K562 (cell line): ENCODE data around the gene NF1.

Experiments used
- BACH1 ChIP-seq: fragments of 200-800 bp; sonication (Bioruptor generic); IDR thresholded peaks from 2 replicates; pipeline ENCODE4 v1.6.1; 2016; ENCODE audit warnings: missing genetic modification characterization, missing compliant biosample characterization
- CBX5 ChIP-seq: IDR thresholded peaks from 2 replicates; pipeline ENCODE4 v1.6.1; 2014; ENCODE audit warnings: low read depth, borderline replicate concordance
- GABPA ChIP-seq: fragments of 200-800 bp; sonication (Bioruptor generic); conservative IDR thresholded peaks from 2 replicates; pipeline ENCODE4 v1.6.1; 2016; ENCODE audit warnings: low read depth, missing genetic modification characterization, missing compliant biosample characterization
- GATA2 ChIP-seq: sonication (generic); formaldehyde crosslinking; IDR thresholded peaks from 2 replicates; pipeline ENCODE4 v1.4.0; 2020; ENCODE audit warnings: mild to moderate bottlenecking, missing genetic modification reagents
- NR2C2 ChIP-seq, 2 experiments: fragments of 200-800 bp in 1 of 2; sonication (Bioruptor generic) in 1 of 2; sonication (generic) in 1 of 2; formaldehyde crosslinking in 1 of 2; IDR thresholded peaks; 2 replicates each; pipeline versions ENCODE4 v1.6.1 to v1.8.0; 2016 to 2022; ENCODE audit warnings: mild to moderate bottlenecking in 1 of 2, missing compliant biosample characterization in 1 of 2, missing genetic modification characterization in 1 of 2, missing genetic modification reagents in 1 of 2
- POLR2AphosphoS5 ChIP-seq: IDR thresholded peaks from 2 replicates; pipeline ENCODE4 v1.6.1; 2011; ENCODE audit warnings: mild to moderate bottlenecking, low read depth, low read length, moderate library complexity; ENCODE audit not compliant: control insufficient read depth, insufficient read depth
- RNF219 ChIP-seq: fragments of 250-450 bp; sonication (Bioruptor Pico); IDR thresholded peaks from 2 replicates; pipeline ENCODE4 v1.5.0; 2022; ENCODE audit warnings: mild to moderate bottlenecking
- SREBF2 ChIP-seq: sonication (generic); formaldehyde crosslinking; IDR thresholded peaks from 2 replicates; pipeline ENCODE4 v1.4.0; 2020; ENCODE audit warnings: mild to moderate bottlenecking, missing genetic modification reagents
- TAL1 ChIP-seq: fragments of 450-650 bp; IDR thresholded peaks from 2 replicates; pipeline ENCODE4 v1.6.1; 2016; ENCODE audit warnings: mild to moderate bottlenecking
- U2AF1 ChIP-seq: fragments of 200-400 bp; formaldehyde crosslinking; optimal IDR thresholded peaks from 2 replicates; pipeline ENCODE3; 2017; ENCODE audit warnings: mild to moderate bottlenecking, low read depth, low read length, moderate library complexity
- ZFX ChIP-seq: sonication (generic); formaldehyde crosslinking; IDR thresholded peaks from 2 replicates; pipeline ENCODE4 v1.8.0; 2022; ENCODE audit warnings: mild to moderate bottlenecking, missing genetic modification reagents, moderate library complexity
- ZKSCAN1 ChIP-seq: fragments of 150-350 bp; IDR thresholded peaks from 2 replicates; pipeline ENCODE4 v1.6.1; 2016; ENCODE audit warnings: low read depth, low read length

- TF ChIP-seq ZKSCAN1 (no peak), CBX5 (no peak), SREBF2 (CRISPR knock-in tag) (no peak), ZFX (CRISPR knock-in tag) (no peak), BACH1 (tag) (no peak), GATA2 (CRISPR knock-in tag) (no peak), POLR2AphosphoS5 (no peak), GABPA (no peak), TAL1 (no peak), NR2C2 (CRISPR knock-in tag; IDR thresholded peaks at IDR 0.05) (no peak), NR2C2 (tag; IDR thresholded peaks at IDR 0.05) (no peak), RNF219 (CRISPR knock-in tag) (no peak), U2AF1 (no peak)
Observed at GRCh38 chr17:31112001-31112661, 17.4 kb downstream of the NF1 start.
